Measurements from ENCODE around the gene PRPSAP2. TPM values are rescaled to one million over a fixed set of nuclear protein-coding genes. Genes with fewer than 3 reads are reported as not detected.
A peak's percentile ranks its signal among the peaks of the same experiment; 100 is the strongest.

PRPSAP2 gene
- total RNA-seq, 1 donor from 2014 or later, result 145 TPM

DNA sequence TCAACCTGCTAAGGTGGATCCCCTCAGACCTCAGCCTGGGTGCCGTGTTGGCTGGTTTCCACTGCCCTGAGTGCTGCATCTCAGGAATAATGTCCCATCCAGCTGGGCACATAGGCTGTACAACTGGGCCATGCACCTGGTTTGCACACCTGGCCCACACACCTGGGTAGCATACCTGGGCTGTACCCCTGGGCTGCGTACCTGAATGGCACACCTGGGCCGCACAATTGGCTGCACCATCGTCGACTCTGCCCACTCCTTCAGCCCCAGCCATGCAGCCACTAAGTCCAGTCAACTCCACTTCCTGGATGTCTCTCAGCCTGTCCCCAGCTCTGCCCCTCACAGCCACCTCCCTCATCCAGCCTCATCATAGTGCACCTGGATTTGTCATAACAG is 101.9 kb downstream of the PRPSAP2 start:
- TF ChIP-seq EZH2phosphoT487 (IDR thresholded peaks at IDR 0.05) (no peak), CTCF (IDR thresholded peaks at IDR 0.05) (no peak), EZH2 (IDR thresholded peaks at IDR 0.05) (no peak)
- peak overlapping the region; percentile 31 for H3K4me3 Mint-ChIP-seq
- no peak overlapping the region for H3K9ac ChIP-seq
- H3K27me3 ChIP-seq, result no peaks in the 10 kb centered on the region
- no peak for DNase-seq (ENCODE audit: low spot score)
- no peaks in the 10 kb centered on the region for H3K36me3 ChIP-seq
- H3F3A ChIP-seq (ENCODE audit: low read depth), result no peaks in the 10 kb centered on the region
- peaks cover 5% of the 10 kb centered on the region for H3K27me3 Mint-ChIP-seq (ENCODE audit: insufficient read depth, low read depth)
- H3K36me3 Mint-ChIP-seq, result no peaks in the 10 kb centered on the region
- no peak overlapping the region for H3K4me2 ChIP-seq
- peaks cover 20% of the 10 kb centered on the region for H3K4me1 Mint-ChIP-seq
- peaks cover 3% of the 10 kb centered on the region for H3K4me1 ChIP-seq
- H3K9me3 Mint-ChIP-seq, result no peaks in the 10 kb centered on the region
- no peak overlapping the region for H3K27ac ChIP-seq
- no peaks in the 10 kb centered on the region for H3K79me2 ChIP-seq (ENCODE audit: low read depth)
- no peaks in the 10 kb centered on the region for H4K20me1 ChIP-seq (ENCODE audit: low read depth)
- H3K4me3 ChIP-seq, result no peak overlapping the region
- H3K27ac Mint-ChIP-seq, result peak overlapping the region; percentile 69
- no peaks in the 10 kb centered on the region for H3K9me3 ChIP-seq (ENCODE audit: low read depth)
- no peak overlapping the region for H2AFZ ChIP-seq (replicated peaks)

GRCh38 chr17:18960241-18960665 is 102.3 kb downstream of the PRPSAP2 start:
- H3K4me1 Mint-ChIP-seq, result peaks cover 20% of the 10 kb centered on the region
- H3K4me3 Mint-ChIP-seq, result peak overlapping the region; percentile 31
- no peak for DNase-seq (ENCODE audit: low spot score)
- Histone ChIP-seq H3K9me3 (ENCODE audit: low read depth) (no peaks in the 10 kb centered on the region), H3K27me3 (no peaks in the 10 kb centered on the region), H3F3A (ENCODE audit: low read depth) (no peaks in the 10 kb centered on the region), H3K4me3 (no peak overlapping the region), H3K9ac (no peak overlapping the region), H3K4me2 (no peak overlapping the region), H3K36me3 (no peaks in the 10 kb centered on the region), H3K27ac (no peak overlapping the region), H2AFZ (replicated peaks) (no peak overlapping the region), H4K20me1 (ENCODE audit: low read depth) (no peaks in the 10 kb centered on the region), H3K79me2 (ENCODE audit: low read depth) (no peaks in the 10 kb centered on the region), H3K4me1 (peaks cover 3% of the 10 kb centered on the region)
- no peaks in the 10 kb centered on the region for H3K36me3 Mint-ChIP-seq
- no peak for TF ChIP-seq EZH2 (IDR thresholded peaks at IDR 0.05)
- TF ChIP-seq CTCF (IDR thresholded peaks at IDR 0.05), result no peak
- TF ChIP-seq EZH2phosphoT487 (IDR thresholded peaks at IDR 0.05), result no peak
- no peak overlapping the region for H3K27ac Mint-ChIP-seq
- no peaks in the 10 kb centered on the region for H3K9me3 Mint-ChIP-seq
- peaks cover 5% of the 10 kb centered on the region for H3K27me3 Mint-ChIP-seq (ENCODE audit: insufficient read depth, low read depth)

- Histone ChIP-seq H3K4me2 (no peak overlapping the region), H3K79me2 (ENCODE audit: low read depth) (no peaks in the 10 kb centered on the region), H3K4me3 (no peak overlapping the region), H3K4me1 (peaks cover 3% of the 10 kb centered on the region), H3K9ac (no peak overlapping the region), H4K20me1 (ENCODE audit: low read depth) (no peaks in the 10 kb centered on the region), H3K27me3 (no peaks in the 10 kb centered on the region), H3K27ac (no peak overlapping the region), H3K9me3 (ENCODE audit: low read depth) (no peaks in the 10 kb centered on the region), H3F3A (ENCODE audit: low read depth) (no peaks in the 10 kb centered on the region), H3K36me3 (no peaks in the 10 kb centered on the region), H2AFZ (replicated peaks) (peak overlapping the region; percentile 1)
- H3K4me1 Mint-ChIP-seq, result peaks cover 23% of the 10 kb centered on the region
- peak overlapping the region; percentile 60 for H3K27ac Mint-ChIP-seq
- H3K36me3 Mint-ChIP-seq, result no peaks in the 10 kb centered on the region
- DNase-seq (ENCODE audit: low spot score), result peak; percentile 89
- TF ChIP-seq CTCF (IDR thresholded peaks at IDR 0.05) (peak; percentile 87), EZH2 (IDR thresholded peaks at IDR 0.05) (no peak), EZH2phosphoT487 (IDR thresholded peaks at IDR 0.05) (no peak)
- H3K27me3 Mint-ChIP-seq (ENCODE audit: insufficient read depth, low read depth), result peaks cover 8% of the 10 kb centered on the region
- H3K9me3 Mint-ChIP-seq, result no peaks in the 10 kb centered on the region
- H3K4me3 Mint-ChIP-seq, result no peak overlapping the region
Measured at GRCh38 chr17:18960803-18961511, 103.0 kb downstream of the PRPSAP2 start.

Measured in neural progenitor cell (in vitro differentiated cells).